ENCODE data around the gene GNAO1. TPM values are rescaled to one million over a fixed set of nuclear protein-coding genes. Genes with fewer than 3 reads are reported as not detected.

Gene GNAO1
- total and polyA plus RNA-seq, 9 donors, result 0.72 to 5.6 (median 2.7) TPM

GRCh38 chr16:56191835-56192634, 746 bp downstream of the GNAO1 start:
- peak overlapping the region; percentile 73 for H3K4me3 ChIP-seq
- TF ChIP-seq EP300 (IDR thresholded peaks at IDR 0.05) (no peak), CTCF (IDR thresholded peaks at IDR 0.05) (no peak), POLR2A (IDR thresholded peaks at IDR 0.05) (no peak)
- DNase-seq, result peak in 4 of 5 donors; percentile 24 to 40 (median 28)
- intact Hi-C loops (cut with DNase I), result no loop called here
- no peak overlapping the region for H3K27ac ChIP-seq
- H3K9me3 ChIP-seq, result no peaks in the 10 kb centered on the region
- 1 to 3% (median 1%) methylated on average over 38 to 46 of the region's 46 CpGs for WGBS, 3 donors
- H3K27me3 ChIP-seq, result no peaks in the 10 kb centered on the region
- H3K4me1 ChIP-seq (ENCODE audit: insufficient read depth), result peaks cover 8% of the 10 kb centered on the region
- no peaks in the 10 kb centered on the region for H3K36me3 ChIP-seq

GRCh38 chr16:56192635-56192945, 1.3 kb downstream of the GNAO1 start:
- 13 to 29% (median 16%) methylated on average over 6 of the region's 6 CpGs for WGBS, 3 donors
- intact Hi-C loops (cut with DNase I), result no loop called here

GRCh38 chr16:56192986-56193945, 2.0 kb downstream of the GNAO1 start:
- H3K4me3 ChIP-seq, result no peak overlapping the region
- intact Hi-C loops (cut with DNase I), result no loop called here

More at GRCh38 chr16:56192635-56192945, 1.3 kb downstream of the GNAO1 start:
- peaks cover 8% of the 10 kb centered on the region for H3K4me1 ChIP-seq (ENCODE audit: insufficient read depth)
- peak overlapping the region; percentile 73 for H3K4me3 ChIP-seq
- no peaks in the 10 kb centered on the region for H3K9me3 ChIP-seq
- H3K36me3 ChIP-seq, result no peaks in the 10 kb centered on the region
- H3K27ac ChIP-seq, result no peak overlapping the region
- DNase-seq, result no peak
- no peaks in the 10 kb centered on the region for H3K27me3 ChIP-seq
- TF ChIP-seq POLR2A (IDR thresholded peaks at IDR 0.05), result no peak
- TF ChIP-seq EP300 (IDR thresholded peaks at IDR 0.05), result no peak
- TF ChIP-seq CTCF (IDR thresholded peaks at IDR 0.05), result no peak

More at GRCh38 chr16:56192986-56193945, 2.0 kb downstream of the GNAO1 start:
- TF ChIP-seq EP300 (IDR thresholded peaks at IDR 0.05), result no peak
- no peak for TF ChIP-seq CTCF (IDR thresholded peaks at IDR 0.05)
- TF ChIP-seq POLR2A (IDR thresholded peaks at IDR 0.05), result no peak
- Histone ChIP-seq H3K9me3 (no peaks in the 10 kb centered on the region), H3K4me1 (ENCODE audit: insufficient read depth) (peaks cover 8% of the 10 kb centered on the region), H3K27ac (no peak overlapping the region), H3K36me3 (no peaks in the 10 kb centered on the region), H3K27me3 (no peaks in the 10 kb centered on the region)
- 9 to 16% (median 11%) methylated on average over 33 of the region's 33 CpGs for WGBS, 3 donors
- DNase-seq, result no peak
